Head of caudate nucleus (tissue), 42 donors: ENCODE measurements around the gene PLAC1.

Experiments used
- DNase-seq, 42 donors: peaks; one replicate each; pipeline versions ENCODE4 v3.0.0 to v3.0.0-alpha.2; 2020 to 2021; ENCODE audit warnings: mixed read lengths in 7 of 42
- intact Hi-C: fragments of 100-400 bp; cut with DNase I; formaldehyde crosslinking; loops from one replicate; pipeline ENCODE4 v1.15.0; 2022

Gene PLAC1

GRCh38 chrX:134658002-134658759, at the start of gene PLAC1:
TSS of gene PLAC1 (minus strand) at chrX:134658471. CDS start at chrX:134566682, 91,789 bp downstream.
- intact Hi-C loops = no loop called here
- no peak for DNase-seq

- intact Hi-C loops = no loop called here
Observed at GRCh38 chrX:134706138-134706537, 47.9 kb upstream of the PLAC1 start.

GRCh38 chrX:134695999-134696398, 37.7 kb upstream of the PLAC1 start:
- no peak for DNase-seq
- intact Hi-C loops = no loop called here

More at GRCh38 chrX:134706138-134706537, 47.9 kb upstream of the PLAC1 start:
- no peak for DNase-seq

GRCh38 chrX:134694333-134695322, 36.4 kb upstream of the PLAC1 start:
- DNase-seq = no peak
- intact Hi-C loops = no loop called here

- intact Hi-C loops = no loop called here
- DNase-seq = no peak
Observed at GRCh38 chrX:134693644-134694043, 35.4 kb upstream of the PLAC1 start.

- intact Hi-C loops = no loop called here
- no peak for DNase-seq
Observed at GRCh38 chrX:134692990-134693389, 34.7 kb upstream of the PLAC1 start.

GRCh38 chrX:134692233-134692632, 34.0 kb upstream of the PLAC1 start:
- no peak for DNase-seq
- intact Hi-C loops = no loop called here

GRCh38 chrX:134691453-134691852, 33.2 kb upstream of the PLAC1 start:
- no peak for DNase-seq
- intact Hi-C loops = no loop called here

GRCh38 chrX:134688839-134689238, 30.6 kb upstream of the PLAC1 start:
- intact Hi-C loops = no loop called here
- no peak for DNase-seq

- DNase-seq = no peak
- intact Hi-C loops = no loop called here
Observed at GRCh38 chrX:134688031-134688823, 30.0 kb upstream of the PLAC1 start.

- intact Hi-C loops = no loop called here
- no peak for DNase-seq
Observed at GRCh38 chrX:134685668-134686067, 27.4 kb upstream of the PLAC1 start.

GRCh38 chrX:134684956-134685355, 26.7 kb upstream of the PLAC1 start:
- intact Hi-C loops = no loop called here
- no peak for DNase-seq

- intact Hi-C loops = no loop called here
- DNase-seq = no peak
Observed at GRCh38 chrX:134683351-134684005, 25.2 kb upstream of the PLAC1 start.

GRCh38 chrX:134682081-134682480, 23.8 kb upstream of the PLAC1 start:
- DNase-seq = no peak

GRCh38 chrX:134679644-134680043, 21.4 kb upstream of the PLAC1 start:
- DNase-seq = no peak
- intact Hi-C loops = no loop called here

More at GRCh38 chrX:134682081-134682480, 23.8 kb upstream of the PLAC1 start:
- intact Hi-C loops = no loop called here

- DNase-seq = no peak
- intact Hi-C loops = no loop called here
Observed at GRCh38 chrX:134679221-134679620, 20.9 kb upstream of the PLAC1 start.

GRCh38 chrX:134677332-134677731, 19.1 kb upstream of the PLAC1 start:
- intact Hi-C loops = no loop called here
- no peak for DNase-seq

GRCh38 chrX:134676436-134676835, 18.2 kb upstream of the PLAC1 start:
- intact Hi-C loops = no loop called here
- DNase-seq = no peak

GRCh38 chrX:134673123-134673522, 14.9 kb upstream of the PLAC1 start:
- no peak for DNase-seq
- intact Hi-C loops = no loop called here
